GM18870 (cell line): ENCODE results near the gene KCNQ5.
A peak's percentile ranks its signal among the peaks of the same experiment; 100 is the strongest.
"Not testable (repeated sequence)": the region's sequence is repeated elsewhere in the genome, so short reads cannot be mapped to it uniquely, and the experiment has no call there.

Experiments used
- ATAC-seq: cut with Tn5 transposase; IDR thresholded peaks from one replicate; pipeline ENCODE4 v1.9.1; 2021; ENCODE audit warnings: moderate library complexity; ENCODE audit not compliant: unreplicated experiment

Gene KCNQ5

GRCh38 chr6:73227606-73228255 lies 605.9 kb downstream of the KCNQ5 start:
- ATAC-seq = no peak

GRCh38 chr6:73231986-73232391 lies 610.1 kb downstream of the KCNQ5 start:
- ATAC-seq = peak; percentile 78

- no peak for ATAC-seq
These were observed 611.2 kb downstream of the KCNQ5 start for GRCh38 chr6:73233048-73233447.

GRCh38 chr6:73233971-73234370 lies 612.1 kb downstream of the KCNQ5 start:
- ATAC-seq = not testable (repeated sequence)

- no peak for ATAC-seq
These were observed 612.9 kb downstream of the KCNQ5 start for GRCh38 chr6:73234733-73235132.

GRCh38 chr6:73236144-73236750 lies 614.4 kb downstream of the KCNQ5 start:
- ATAC-seq = no peak

- ATAC-seq = no peak
These were observed 618.9 kb downstream of the KCNQ5 start for GRCh38 chr6:73240730-73241129.

- ATAC-seq = no peak
These were observed 620.1 kb downstream of the KCNQ5 start for GRCh38 chr6:73242001-73242400.
